Measurements from ENCODE around the gene STON1. TPM values are rescaled to one million over a fixed set of nuclear protein-coding genes. Genes with fewer than 3 reads are reported as not detected.
A peak's percentile ranks its signal among the peaks of the same experiment; 100 is the strongest.

Gene STON1
- 0.86 and 1.8 TPM in 2 replicates for total RNA-seq

GRCh38 chr2:48530033-48530811 lies at the start of gene STON1:
STON1 (plus strand) TSS chr2:48530154; CDS start chr2:48580634, 50,480 bp downstream.
- intact Hi-C loops (cut with micrococcal nuclease), result no loop called here
- no peak for TF ChIP-seq CTCF (IDR thresholded peaks at IDR 0.05)
- CTCF ChIA-PET, result no interaction called here
- H3K4me1 Mint-ChIP-seq, result peaks cover 23% of the 10 kb centered on the region
- POLR2A ChIA-PET, result no interaction called here
- H3K4me3 Mint-ChIP-seq, result peak within 1 kb of the TSS; percentile 86
- DNase-seq (peak; percentile 19), ATAC-seq (ENCODE audit: low read depth) (peak; percentile 68)
- H3K27ac Mint-ChIP-seq, result no peak within 1 kb of the TSS
- peaks cover 5% of the 10 kb centered on the region for H3K36me3 Mint-ChIP-seq (ENCODE audit: low read depth)
- peaks cover 3% of the 10 kb centered on the region for H3K27me3 Mint-ChIP-seq
- H3K9me3 Mint-ChIP-seq, result no peaks in the 10 kb centered on the region

GRCh38 chr2:48480526-48480925 lies 49.4 kb upstream of the STON1 start:
- no peak for DNase-seq
- ChIA-PET CTCF (no interaction called here), POLR2A (no interaction called here)
- Mint-ChIP-seq H3K4me3 (no peak overlapping the region), H3K9me3 (no peaks in the 10 kb centered on the region), H3K36me3 (ENCODE audit: low read depth) (peaks cover 67% of the 10 kb centered on the region), H3K27ac (no peak overlapping the region), H3K27me3 (no peaks in the 10 kb centered on the region), H3K4me1 (no peaks in the 10 kb centered on the region)
- intact Hi-C loops (cut with micrococcal nuclease), result no loop called here
- no peak for ATAC-seq (ENCODE audit: low read depth)
- no peak for TF ChIP-seq CTCF (IDR thresholded peaks at IDR 0.05)

- H3K36me3 Mint-ChIP-seq (ENCODE audit: low read depth), result peaks cover 72% of the 10 kb centered on the region
- H3K4me1 Mint-ChIP-seq, result no peaks in the 10 kb centered on the region
- H3K4me3 Mint-ChIP-seq, result no peak overlapping the region
- ChIA-PET POLR2A (no interaction called here), CTCF (no interaction called here)
- no peaks in the 10 kb centered on the region for H3K9me3 Mint-ChIP-seq
- no peaks in the 10 kb centered on the region for H3K27me3 Mint-ChIP-seq
- ATAC-seq (ENCODE audit: low read depth) (no peak), DNase-seq (no peak)
- no peak for TF ChIP-seq CTCF (IDR thresholded peaks at IDR 0.05)
- no peak overlapping the region for H3K27ac Mint-ChIP-seq
- intact Hi-C loops (cut with micrococcal nuclease), result no loop called here
These were observed 47.6 kb upstream of the STON1 start for GRCh38 chr2:48482313-48482712.

- POLR2A ChIA-PET, result no interaction called here
- no peaks in the 10 kb centered on the region for H3K4me1 Mint-ChIP-seq
- intact Hi-C loops (cut with micrococcal nuclease), result no loop called here
These were observed 47.2 kb upstream of the STON1 start for GRCh38 chr2:48482769-48483168.

GRCh38 chr2:48483506-48483905 lies 46.4 kb upstream of the STON1 start:
- H3K36me3 Mint-ChIP-seq (ENCODE audit: low read depth), result peaks cover 73% of the 10 kb centered on the region
- POLR2A ChIA-PET, result no interaction called here
- intact Hi-C loops (cut with micrococcal nuclease), result no loop called here

More at GRCh38 chr2:48482769-48483168, 47.2 kb upstream of the STON1 start:
- no peaks in the 10 kb centered on the region for H3K27me3 Mint-ChIP-seq
- no peaks in the 10 kb centered on the region for H3K9me3 Mint-ChIP-seq
- DNase-seq, result no peak
- H3K36me3 Mint-ChIP-seq (ENCODE audit: low read depth), result peaks cover 72% of the 10 kb centered on the region
- CTCF ChIA-PET, result no interaction called here
- H3K4me3 Mint-ChIP-seq, result no peak overlapping the region
- H3K27ac Mint-ChIP-seq, result no peak overlapping the region
- TF ChIP-seq CTCF (IDR thresholded peaks at IDR 0.05), result no peak
- no peak for ATAC-seq (ENCODE audit: low read depth)

More at GRCh38 chr2:48483506-48483905, 46.4 kb upstream of the STON1 start:
- Mint-ChIP-seq H3K9me3 (no peaks in the 10 kb centered on the region), H3K27me3 (no peaks in the 10 kb centered on the region), H3K27ac (no peak overlapping the region), H3K4me3 (no peak overlapping the region), H3K4me1 (no peaks in the 10 kb centered on the region)
- no peak for DNase-seq
- CTCF ChIA-PET, result no interaction called here
- ATAC-seq (ENCODE audit: low read depth), result no peak
- no peak for TF ChIP-seq CTCF (IDR thresholded peaks at IDR 0.05)

Measured in activated B cell treated with CpG ODN at 0.5 μM for 24 hours (primary cell).